SK-N-DZ (cell line): ENCODE data around the gene MAP3K4.
A peak's percentile ranks its signal among the peaks of the same experiment; 100 is the strongest.
"Not testable (repeated sequence)": the region's sequence is repeated elsewhere in the genome, so short reads cannot be mapped to it uniquely, and the experiment has no call there.

Experiments
- DNase-seq: peaks from one replicate; pipeline ENCODE4 v3.0.0-alpha.2; 2015; ENCODE audit warnings: low spot score

Gene MAP3K4

GRCh38 chr6:161082215-161082614 lies 90.6 kb downstream of the MAP3K4 start:
- DNase-seq, result no peak

DNA sequence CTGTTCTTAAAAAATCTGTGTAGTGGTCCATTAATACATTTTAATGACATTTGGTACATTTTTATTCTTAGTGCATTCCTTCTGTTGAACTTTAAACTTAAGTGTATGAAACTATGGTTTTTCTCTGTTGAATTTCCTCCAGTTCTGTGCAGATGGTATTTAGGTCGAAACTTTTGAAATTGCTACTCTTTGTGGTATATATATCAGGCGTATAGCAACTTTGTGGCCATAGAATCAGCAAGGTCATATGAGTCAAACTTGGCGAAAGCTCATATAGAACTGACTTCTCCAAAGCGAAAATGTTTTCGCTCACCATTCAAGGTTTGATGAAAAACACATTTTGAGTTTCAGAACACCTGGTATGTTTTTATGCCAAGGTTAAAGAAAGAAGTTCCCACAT lies 93.7 kb downstream of the MAP3K4 start:
- no peak for DNase-seq

- no peak for DNase-seq
Observed at GRCh38 chr6:161088676-161089328, 97.2 kb downstream of the MAP3K4 start.

DNA sequence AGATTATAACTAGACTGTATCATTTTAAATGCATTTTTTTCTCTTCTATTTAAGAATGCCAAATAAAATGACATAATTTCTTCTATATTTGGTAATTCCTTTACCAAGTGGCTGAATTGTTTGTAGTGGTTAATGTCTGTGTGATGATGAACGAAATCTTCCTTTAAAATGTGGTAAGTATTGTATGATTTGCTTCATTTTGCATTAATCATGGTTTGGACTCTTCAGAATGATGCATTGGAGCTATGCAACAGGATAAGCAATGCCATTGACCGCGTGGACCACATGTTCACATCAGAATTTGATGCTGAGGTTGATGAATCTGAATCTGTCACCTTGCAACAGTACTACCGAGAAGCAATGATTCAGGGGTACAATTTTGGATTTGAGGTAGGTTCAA lies 99.6 kb downstream of the MAP3K4 start:
- DNase-seq, result no peak

DNA sequence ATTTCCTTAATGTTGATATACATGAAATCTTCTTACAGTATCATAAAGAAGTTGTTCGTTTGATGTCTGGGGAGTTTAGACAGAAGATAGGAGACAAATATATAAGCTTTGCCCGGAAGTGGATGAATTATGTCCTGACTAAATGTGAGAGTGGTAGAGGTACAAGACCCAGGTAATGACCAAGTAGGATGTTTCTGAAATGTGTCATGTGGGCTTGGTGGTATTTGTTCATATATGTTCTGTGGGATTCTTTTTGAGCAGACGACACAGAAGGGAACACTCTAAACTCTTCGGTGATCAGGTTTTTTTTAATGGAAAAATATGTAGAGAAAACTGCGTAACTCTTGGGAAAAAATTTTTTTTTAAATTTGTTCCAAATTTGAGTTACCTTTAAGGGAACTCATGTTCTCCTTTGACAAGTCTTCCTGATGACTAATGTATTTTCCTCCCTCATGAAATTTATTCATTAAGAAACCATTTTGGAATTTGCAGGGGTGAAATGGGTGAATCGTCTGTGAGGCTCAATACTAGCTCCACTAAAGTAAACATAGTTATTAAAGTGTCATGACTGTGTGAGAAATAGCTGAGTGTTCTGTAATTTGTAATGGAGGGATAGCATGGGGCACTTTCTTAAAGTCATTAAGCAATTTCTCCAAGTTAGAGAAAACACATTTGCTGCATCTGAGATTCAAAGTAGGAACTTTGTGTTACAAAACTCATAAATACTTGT lies 100.6 kb downstream of the MAP3K4 start:
- DNase-seq, result no peak

DNA sequence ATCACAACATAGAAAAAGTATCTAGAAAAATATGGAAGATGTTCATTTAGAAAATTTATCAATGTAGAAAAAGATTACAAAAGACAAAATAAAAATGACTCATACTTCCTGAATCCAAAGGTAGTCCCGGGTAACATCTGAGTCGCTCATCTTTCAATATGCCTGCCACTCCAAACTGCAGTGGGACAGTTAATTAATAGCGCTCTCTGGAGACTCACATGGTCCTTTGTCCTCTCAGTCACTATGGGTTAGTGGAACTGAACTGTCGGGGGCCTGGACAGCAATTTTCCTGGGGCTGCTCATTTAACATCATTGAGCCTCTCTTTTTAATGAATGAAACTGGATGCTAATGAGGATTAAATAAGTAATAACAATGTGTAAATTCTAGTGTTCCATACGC lies 103.4 kb downstream of the MAP3K4 start:
- DNase-seq, result no peak

DNA sequence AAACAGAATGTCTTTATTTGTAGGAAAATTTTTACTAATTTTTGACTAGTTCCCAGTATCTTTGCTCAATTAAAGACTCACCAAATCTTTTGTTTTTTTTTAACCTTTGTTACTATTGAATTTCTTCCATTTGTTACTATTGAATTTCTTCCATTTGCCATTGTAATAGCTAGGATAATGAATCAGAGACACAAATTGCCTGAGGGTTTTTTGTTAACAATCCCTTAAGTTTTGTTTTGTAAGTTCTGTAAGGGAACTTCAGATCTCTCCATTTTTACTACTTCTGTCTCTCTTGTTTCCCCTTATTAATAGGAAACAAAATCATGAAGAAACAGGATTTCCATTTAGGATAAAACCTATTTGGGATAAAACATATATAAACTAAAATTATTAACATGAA lies 104.3 kb downstream of the MAP3K4 start:
- DNase-seq, result no peak

DNA sequence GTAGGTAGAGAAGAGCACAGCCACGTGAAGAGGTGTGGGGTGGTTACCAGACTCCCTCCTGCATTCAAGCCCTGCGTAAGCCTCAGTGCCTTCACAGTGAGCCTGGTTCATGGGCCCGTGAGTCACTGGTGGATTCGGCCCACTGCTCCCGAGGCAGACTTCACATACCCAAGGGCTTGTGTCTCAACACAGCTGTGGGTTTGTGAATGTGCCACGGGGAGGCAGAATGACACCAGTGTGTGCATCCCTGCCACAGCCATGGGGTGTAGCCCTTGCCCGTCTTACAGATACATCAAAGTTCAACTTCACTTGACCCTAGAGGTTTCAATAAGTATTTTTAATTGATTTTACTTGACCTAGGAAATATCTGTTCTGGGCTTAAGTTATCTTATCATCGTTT lies 108.5 kb downstream of the MAP3K4 start:
- no peak for DNase-seq

- peak; percentile 6 for DNase-seq
Observed at GRCh38 chr6:161101517-161101916, 109.9 kb downstream of the MAP3K4 start.

DNA sequence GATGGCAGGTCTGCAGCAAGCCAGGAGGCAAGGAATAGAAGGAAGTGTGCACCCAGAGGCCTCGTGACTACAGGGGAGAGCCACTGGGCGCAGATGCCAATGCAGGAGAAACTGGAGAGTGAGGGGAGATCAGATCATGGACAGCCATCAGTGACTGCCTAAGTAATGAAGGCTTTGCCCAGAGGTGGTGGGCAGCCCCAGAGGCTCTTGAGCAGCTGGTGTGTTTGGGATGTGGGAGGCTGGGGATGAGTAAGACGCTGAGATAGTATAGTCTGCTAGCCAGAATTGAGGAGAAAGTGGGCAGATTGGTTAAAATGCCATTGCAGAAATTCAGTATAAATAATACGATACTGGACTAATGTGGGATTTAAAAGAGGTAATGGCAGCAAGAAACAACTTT lies 111.9 kb downstream of the MAP3K4 start:
- no peak for DNase-seq

- DNase-seq, result no peak
Observed at GRCh38 chr6:161104966-161105365, 113.4 kb downstream of the MAP3K4 start.

- DNase-seq, result no peak
Observed at GRCh38 chr6:161105408-161105807, 113.8 kb downstream of the MAP3K4 start.

DNA sequence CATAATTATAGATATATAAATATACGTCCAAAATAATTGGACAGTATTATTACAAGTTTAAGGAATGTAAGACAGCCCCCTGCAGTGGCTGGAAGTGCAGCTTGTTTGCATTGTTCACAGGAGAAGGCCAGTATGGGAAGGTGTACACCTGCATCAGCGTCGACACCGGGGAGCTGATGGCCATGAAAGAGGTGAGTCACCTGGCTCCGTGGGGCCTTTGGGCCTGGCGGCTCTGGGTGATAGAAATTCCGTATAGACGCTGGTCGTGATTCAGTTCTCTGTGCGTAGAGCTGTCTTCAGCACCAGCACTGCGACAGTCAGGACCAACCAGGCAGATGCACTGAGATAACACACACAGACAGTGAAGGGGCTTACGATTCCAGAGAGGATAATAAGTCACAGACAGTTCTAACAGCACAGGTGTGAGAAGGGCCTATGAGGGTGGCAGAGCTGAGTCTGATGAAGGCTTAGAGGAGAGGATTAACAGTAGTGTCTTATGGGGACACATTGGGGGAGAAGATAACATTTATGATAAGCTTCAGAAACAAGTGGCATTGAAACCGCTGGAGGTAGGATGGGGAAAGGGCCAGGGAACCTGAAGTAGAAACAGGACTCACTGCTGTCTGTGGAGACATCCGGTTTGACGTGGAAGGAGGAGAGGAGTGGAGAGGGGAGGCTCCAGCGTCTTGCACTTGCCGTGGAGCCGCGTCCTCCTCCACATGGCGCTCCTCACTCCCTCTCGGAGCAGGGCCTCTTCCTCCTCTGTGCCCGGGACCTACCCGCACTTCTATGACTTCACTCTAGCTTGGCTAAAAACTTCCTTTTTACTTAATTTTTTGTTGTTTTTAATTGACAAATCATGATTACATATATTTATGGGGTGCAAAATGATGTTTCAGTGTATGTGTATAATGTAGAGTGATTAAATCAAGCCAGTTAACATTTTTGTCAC lies 116.5 kb downstream of the MAP3K4 start:
- DNase-seq, result no peak

- no peak for DNase-seq
Observed at GRCh38 chr6:161108916-161109315, 117.3 kb downstream of the MAP3K4 start.

DNA sequence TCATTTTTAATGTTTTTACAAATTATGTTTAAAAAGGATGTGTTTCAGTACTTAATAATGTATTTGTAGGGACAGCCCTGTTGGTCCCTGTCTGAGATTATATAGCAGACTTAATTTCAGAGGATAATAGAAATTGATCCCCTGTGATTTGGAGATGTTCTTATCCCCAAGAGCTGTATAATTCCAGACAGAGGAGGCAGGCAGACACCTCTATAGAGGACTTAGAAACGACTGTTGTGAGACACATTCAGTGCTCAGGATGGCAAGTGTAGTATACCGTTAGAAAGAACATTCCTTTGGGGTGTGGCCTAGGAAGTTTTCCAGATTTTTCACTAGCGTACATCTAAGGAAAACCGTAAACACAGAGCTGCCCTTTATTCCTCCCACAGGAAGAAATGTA lies 117.8 kb downstream of the MAP3K4 start:
- no peak for DNase-seq

GRCh38 chr6:161110028-161110779 lies 118.6 kb downstream of the MAP3K4 start:
- no peak for DNase-seq

- no peak for DNase-seq
Observed at GRCh38 chr6:161111261-161111660, 119.7 kb downstream of the MAP3K4 start.

- no peak for DNase-seq
Observed at GRCh38 chr6:161115468-161115867, 123.9 kb downstream of the MAP3K4 start.

- DNase-seq, result no peak
Observed at GRCh38 chr6:161116554-161116953, 125.0 kb downstream of the MAP3K4 start.

GRCh38 chr6:161117308-161117707 lies 125.7 kb downstream of the MAP3K4 start:
- DNase-seq, result no peak

- DNase-seq, result no peak
Observed at GRCh38 chr6:161117942-161118341, 126.4 kb downstream of the MAP3K4 start.

DNA sequence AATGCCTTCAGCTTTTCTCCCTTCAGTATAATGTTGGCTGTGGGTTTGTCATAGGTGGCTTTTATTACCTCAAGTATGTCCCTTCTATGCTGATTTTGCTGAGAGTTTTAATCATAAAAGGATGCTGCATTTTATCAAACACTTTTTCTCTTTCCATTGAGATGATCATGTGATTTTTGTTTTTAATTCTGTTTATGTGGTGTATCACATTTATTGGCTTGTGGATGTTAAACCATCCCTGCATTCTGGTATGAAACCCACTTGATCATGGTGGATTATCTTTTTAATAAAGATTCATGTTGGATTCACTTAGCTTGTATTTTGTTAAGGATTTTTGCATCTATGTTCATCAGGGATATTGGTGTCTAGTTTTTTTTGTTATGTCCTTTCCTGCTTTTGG lies 131.8 kb downstream of the MAP3K4 start:
- DNase-seq, result not testable (repeated sequence)
